GM18519 (cell line): ENCODE measurements around the gene RAPSN.

Experiments
- ATAC-seq: cut with Tn5 transposase; IDR thresholded peaks from one replicate; pipeline ENCODE4 v1.9.1; 2021; ENCODE audit warnings: mild to moderate bottlenecking, moderate library complexity; ENCODE audit not compliant: unreplicated experiment, low FRiP score

RAPSN gene

DNA sequence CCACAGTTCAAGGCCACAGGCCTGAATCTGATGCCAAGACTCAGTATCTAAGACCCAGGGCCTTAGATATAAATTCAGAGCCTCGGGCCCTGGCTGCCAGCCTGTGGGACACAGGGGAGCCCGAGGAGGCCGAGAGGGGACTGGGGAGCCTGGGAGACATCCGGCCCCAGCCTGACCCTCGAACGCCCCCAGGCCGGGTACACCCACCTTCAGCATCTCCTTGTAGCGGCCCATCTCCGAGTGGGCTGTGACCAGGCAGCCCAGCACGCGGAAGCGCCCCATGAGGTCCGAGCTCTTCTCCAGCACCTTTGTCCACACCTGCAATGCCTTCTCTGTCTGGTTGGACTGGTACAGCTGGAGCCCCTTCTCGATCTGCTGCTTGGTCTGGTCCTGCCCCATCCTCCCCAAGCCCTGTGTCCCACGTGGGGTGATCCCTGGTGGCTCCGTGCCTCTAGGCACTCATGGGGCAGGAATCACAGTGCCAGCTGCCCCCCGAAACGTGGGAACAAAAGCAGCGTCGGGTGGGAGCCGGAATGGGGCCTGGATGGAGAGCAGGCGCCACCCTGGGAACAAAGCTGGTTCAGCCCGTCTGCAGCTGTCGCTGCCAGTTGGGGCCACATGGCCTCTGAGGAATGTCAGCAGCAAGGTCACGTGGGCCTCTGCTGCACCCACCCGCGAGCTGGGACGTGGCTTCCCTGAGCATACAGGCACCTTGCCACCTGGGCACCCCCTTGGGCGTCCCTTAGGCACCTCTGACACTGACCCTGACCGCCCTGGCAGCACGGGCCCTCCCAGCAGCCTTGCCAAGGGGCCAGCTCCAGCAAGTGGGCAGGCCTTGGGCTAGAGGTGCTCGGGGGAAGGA, at the start of gene RAPSN:
RAPSN (minus strand) TSS at position 571 of the 862 bp plus-strand sequence; CDS start at position 399, 172 bp downstream.
- no peak for ATAC-seq

DNA sequence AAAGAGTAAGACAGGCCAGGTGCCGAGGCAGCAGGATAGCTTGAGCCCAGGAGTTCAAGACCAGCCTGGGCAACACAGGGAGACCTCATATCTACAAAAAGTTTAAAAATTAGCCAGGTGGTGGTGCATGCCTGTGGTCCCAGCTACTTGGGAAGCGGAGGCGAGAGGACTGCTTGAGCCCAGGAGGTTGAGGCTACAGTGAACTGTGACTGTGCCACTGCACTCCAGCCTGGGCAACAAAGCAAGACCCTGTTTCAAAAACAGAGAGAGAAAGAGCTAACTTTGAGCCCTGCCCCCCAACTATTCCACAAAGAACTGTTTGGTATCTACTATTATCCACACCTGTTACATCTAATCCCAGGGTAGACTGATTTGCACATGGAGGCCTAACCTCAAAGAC, 49.2 kb upstream of the RAPSN start:
- no peak for ATAC-seq

DNA sequence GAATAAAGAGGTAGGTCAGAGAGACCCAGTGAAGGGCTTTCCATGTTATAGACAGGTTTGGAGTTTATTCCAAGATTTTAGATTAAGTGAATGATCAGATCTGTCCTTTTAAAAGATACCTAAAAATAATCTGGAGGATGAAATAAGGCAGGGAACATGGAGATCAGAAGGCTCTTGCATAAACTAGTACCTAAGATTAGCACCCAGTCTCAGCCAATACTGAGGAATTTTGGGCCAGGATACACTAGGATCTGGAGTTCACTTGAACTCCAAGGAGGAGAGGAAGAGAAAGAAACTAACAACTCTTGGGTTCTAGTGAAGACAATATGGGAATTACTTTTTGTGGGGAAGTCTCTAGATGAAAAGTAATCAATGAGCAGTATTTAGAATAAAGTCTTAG, 47.9 kb upstream of the RAPSN start:
- ATAC-seq = no peak

DNA sequence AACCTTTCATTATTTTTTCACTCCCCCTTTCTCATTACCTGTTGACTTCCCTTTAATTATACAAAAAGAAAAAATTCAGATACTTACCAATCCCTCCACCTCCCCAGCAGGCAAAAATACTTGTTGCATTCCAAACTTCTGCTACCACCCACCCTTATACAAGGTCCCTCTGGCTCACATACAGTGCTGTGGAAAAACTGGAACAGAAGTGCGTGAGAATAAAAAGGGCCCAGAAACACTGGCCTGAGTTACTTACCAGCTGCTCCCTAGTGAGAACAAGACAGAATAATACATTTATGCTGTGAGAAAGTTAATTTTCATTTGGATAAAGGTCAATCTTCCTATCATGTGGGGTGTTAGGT, 46.9 kb upstream of the RAPSN start:
- ATAC-seq = no peak

DNA sequence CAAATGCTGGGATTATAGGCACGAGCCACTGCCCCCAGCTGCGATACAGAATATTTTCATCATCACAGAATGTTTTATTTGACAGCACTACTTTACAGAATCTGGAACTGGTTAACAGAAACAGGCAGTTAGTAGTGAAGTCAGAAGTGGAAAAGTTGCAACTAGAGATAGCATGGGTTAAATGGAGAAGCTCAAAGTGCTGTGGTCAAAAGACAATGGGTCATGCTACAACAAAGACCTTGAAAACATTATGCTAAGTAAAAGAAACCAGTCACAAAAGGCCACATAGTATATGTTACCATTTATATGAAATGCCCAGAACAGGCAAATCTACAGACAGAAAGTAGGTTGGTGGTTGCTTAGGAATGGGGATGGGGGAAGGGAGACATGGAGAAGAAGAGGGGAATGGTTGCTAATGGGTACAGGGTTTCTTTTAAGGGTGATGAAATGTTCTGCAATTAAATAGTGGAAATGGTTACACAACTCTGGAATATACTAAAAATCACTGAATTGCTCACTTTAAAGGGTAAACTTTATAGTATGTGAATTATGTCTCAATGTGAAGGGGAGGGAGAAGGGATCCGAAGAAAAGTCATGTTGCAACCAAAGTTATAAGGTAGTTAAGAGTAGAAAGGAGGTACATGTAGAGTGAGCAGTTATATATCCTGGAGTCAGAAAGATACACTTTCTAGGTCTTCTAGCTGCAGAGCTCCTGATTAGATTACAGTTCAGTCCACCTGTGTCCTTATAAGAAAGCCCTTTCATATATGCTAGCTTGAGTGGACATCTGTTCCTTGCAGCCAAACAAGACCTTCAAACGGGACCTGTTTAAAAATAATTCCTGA, 46.3 kb upstream of the RAPSN start:
- no peak for ATAC-seq

DNA sequence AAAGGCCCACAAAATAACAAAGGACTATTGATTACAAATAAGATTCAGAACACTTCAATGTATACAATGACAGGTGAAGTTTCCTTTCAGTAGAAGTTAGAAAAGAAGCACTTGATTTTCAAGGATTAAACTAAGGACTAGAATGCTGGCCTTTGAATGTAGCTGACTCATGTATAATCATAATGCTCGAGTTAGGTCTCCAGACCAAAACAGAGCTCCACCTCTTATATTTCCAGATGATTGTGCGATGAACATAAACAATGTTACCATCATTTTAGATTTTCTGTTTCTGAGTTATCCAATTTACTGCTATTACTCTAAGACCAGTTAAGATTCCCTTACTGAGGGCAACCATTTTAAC, 40.4 kb upstream of the RAPSN start:
- ATAC-seq = no peak

DNA sequence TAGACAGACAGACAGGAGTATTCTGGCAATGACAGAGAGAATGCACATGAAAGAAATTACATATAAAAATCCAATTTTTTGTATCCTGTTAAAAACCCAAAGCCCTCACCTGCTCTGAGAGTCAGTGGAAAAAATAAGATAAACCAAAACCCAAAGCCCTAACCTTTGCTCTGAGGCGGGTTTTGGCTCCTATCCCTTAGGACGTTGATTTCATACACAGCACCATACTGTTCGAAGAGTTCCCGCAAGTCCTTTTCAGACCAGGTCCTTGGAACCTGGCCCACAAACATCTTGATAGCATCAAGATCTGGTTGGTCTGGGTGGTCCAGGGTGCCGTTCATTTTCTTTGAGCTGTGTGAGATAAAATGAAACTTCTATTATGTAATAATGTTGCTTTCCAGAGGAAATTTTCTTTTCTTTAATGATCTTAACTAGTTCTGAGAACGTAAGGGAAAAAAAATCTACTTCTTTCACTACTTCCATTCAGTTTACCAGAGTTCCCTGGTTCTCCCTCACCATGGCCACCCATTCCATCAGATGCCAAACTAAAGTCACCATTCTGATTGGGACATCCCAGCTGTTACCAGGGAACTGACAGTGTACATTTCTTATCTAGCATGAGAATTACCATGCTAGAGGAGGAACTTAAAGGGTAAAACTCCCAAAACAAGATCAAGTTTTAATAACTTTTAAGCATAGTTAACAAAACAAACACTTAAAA, 39.9 kb upstream of the RAPSN start:
- ATAC-seq = no peak

DNA sequence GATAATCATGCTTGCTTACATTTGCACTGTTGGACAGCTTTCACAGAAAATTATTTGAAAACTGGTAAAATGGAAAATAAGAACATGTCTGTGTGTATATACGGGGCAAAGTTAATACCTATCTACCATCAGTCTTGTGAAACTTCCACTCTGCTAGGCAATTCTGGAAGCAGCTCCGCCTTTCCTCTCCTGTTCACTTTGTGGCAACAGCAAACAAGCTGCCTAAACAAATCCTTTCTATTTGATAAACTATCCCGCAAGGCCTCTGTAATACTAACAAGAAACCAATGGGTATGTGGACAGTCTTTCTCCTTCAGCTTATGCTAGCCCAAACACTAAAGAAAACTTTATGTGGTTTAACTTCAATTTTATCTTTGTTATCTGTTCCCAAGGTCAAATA, 39.2 kb upstream of the RAPSN start:
- ATAC-seq = no peak

DNA sequence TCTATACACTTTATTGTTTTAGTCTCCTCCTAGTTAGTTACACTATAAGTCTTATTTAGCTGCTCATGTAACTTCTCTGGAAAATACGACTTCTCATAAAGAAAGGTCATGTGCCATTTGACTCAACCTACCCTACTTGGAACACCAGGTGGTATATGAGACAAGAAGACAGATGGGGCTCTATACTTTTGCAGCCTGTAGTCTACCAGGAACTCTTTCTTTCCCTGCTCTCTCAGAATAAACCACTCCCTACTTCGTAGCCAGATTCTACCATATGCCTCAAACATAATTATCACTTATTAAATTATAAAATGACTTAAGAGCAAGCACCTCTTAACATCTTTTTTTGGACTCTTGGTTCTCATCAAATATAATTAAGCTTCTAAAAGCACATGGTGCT, 38.5 kb upstream of the RAPSN start:
- no peak for ATAC-seq

DNA sequence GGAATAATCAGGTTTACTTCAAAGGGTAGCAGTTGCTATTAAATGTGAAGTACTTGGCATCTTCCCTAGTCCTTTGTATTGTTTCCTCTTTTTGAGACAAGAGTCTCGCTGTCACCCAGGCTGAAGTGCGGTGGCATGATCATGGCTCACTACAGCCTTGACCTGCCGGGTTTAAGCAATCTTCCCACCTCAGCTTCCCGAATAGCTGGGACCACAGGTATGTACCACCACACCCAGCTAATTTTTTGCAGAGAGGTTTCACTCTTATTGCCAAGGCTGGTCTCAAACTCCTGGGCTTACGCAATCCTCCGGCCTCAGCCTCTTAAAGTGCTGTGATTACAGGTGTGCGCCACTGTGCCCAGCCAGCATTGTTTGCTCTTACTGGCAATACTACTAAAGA, 36.2 kb upstream of the RAPSN start:
- ATAC-seq = no peak

DNA sequence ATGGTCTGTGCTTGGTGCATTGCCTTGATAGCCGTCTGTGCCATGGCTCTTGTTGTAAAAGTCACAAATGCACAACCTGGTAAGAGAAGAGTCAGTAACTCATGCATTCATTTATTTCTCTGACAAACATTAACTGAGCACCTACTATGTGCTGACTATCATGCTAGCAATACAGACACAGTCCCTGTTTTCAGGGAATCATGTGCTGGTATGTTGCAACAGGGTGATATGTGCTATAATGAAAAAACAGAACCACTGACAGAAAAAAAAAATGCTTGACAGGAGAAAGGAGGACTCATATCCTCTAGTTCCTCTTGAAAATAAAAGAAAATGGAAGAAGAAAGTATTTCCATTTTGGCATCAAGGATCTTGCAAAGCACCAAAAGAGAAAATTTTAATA, 34.5 kb upstream of the RAPSN start:
- ATAC-seq = no peak

DNA sequence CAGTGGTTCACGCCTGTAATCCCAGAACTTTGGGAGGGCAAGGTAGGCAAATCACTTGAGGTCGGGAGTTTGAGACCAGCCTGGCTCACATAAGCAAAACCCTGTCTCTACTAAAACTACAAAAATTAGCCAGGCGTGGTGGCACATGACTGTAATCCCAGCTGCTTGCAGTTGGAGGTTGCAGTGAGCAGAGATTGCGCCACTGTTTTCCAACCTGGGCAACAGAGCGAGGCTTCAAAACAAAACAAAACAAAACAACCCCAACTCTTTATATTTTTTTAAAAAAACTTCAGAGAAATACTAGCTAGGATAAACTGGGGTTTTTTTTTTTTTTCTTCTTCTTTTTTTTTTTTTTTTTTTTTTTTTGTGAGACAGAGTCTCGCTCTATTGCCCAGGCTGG, 31.8 kb upstream of the RAPSN start:
- no peak for ATAC-seq

DNA sequence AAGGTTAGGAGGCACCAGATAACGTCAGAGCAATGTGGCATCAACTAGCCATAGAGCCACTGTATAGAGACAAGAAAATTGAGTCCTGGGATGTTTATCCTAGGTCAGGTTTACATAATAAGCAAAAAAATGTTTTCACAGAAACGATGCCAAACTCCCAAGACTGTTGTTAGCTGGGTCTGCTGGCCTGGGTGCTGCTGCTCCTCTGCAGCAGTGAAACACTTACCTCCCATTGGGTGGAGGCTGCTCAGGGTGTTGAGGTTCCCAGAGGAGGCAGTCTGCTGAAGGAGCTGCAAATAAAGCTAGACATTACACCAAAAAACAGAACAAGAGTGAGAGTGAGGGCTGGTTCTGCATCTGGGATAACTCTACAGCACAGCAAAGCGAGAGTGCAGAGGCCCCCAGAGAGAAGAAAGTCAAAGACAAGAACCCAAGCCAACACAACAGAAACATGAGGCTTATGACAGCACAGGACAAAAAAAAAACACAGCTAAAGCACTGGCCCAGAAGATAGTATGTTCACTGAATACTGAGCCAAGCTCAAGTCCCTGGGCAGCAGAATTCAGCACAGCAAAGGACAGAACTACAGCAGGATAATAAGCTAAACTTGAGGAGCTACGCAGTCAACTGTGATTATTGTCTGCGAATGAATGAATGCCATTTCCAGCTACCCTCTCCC, 29.9 kb upstream of the RAPSN start:
- no peak for ATAC-seq

DNA sequence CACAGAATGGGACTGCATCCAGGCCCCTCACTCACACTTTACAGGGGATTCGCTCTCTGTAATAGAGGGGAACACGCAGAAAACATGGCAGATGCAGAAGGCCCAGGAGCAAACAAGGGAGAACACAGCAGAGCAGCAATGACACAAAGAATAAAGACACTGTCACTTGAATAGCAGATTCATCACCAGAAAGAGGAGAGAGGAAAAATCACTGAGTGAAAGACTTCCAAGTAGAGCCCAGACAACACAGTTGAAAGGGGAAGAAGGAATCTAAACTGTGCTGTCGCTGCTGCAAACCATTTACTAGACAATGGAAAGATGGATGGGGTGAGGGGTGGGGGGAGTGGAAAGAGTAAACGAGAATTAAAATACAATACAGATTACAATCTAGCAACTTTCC, 28.8 kb upstream of the RAPSN start:
- ATAC-seq = no peak

DNA sequence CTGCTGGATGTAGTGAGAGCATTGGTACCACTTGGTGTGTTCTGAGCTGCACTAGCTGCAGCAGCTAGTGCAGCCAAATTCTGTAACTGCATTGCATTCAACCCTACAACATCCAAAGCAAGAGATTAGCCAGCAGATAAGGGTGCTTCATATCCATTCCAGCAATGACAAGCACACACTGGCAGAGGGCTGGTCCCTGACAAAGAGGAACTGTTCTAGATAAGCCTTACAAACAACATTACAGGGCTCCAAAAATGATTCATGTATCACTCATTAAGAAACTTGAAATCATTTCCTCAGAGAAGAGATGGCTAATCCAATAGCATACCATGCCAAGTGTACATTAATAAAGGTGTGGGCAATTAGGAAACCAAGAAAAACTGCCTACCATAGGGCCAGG, 28.4 kb upstream of the RAPSN start:
- ATAC-seq = no peak

DNA sequence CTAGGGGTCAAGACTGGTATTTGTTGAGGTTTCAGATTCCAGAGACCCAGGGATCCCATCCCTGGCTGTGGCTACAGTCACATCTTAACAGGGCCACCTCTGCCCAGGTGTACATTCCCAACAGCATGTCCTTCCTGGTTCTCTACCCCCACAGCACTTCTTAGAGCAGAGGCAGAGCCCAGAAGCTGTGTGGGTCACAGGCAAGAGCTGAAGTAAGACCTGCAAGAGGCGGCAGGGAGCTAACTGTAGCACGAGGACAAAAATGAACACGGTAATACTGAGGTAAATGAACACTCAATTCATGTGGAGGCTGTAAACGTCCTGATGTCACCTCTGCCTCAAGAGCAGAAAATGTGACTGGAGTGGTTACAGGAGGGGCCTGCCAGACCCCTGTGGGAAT, 21.7 kb upstream of the RAPSN start:
- no peak for ATAC-seq

DNA sequence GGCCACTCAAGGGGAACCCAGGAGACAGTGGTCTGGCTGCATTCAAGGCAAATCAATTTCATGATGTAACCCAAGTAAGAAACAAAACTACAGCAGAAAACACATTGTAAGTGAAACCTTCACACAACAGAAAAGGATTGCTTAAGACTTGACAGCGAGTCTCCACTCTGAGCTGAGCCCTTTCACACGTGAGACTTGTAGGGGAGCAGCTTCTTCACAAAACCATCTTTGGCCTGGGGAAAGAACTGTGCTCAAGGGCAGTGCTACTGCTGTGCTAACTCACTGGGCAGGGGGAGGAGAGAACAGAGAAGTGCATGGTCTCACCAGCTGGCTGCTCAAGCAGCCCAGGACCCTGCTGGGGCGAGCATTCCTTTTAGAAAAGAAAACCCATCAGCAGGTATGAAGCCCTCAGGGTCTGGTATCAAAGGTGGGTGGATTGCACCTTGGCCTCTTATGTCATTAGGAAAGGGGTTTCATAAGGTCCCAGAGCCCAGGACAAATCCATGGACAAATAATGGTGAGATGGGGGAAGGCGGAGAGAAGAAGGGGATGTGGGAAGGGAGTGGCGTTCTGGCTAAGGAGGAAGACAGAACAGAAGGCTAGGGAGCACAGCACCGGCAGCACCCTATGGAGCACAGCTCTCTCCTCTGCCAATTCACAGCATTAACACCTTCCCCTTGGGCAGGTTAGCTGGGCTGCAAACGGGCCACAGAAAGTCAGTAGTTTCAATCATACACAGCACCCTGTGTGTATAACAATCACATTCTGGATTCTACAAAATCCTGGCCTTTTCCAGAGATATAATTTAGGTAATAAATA, 20.6 kb upstream of the RAPSN start:
- ATAC-seq = no peak

DNA sequence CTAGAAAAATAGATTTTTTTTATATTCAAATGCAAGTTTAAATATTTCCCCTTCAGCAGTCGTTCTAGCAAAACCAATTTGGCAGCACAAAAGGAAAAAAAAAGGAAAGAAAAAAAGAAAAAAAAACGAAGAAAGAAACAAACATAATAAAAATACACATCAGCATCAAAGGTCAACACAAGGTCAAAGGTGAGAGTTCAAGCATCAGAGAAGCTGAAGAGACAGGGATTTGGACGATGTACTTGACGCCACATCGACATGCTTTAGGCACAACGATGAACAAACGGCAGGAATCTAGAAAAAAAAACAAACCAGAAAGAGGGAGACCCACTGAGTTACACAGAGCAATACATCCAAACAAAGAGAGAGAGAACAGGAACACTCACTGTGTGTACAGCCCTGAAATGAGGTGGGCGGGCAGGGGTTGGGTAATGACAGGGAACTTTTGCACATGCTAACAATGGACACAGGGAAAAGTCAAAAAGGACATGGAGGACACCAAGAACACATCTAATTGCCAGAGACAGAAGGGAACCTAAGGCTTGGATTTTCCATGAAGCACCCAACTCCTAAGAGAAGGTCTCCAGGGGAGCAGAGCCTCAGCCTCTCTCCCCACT, 19.8 kb upstream of the RAPSN start:
- ATAC-seq = no peak

DNA sequence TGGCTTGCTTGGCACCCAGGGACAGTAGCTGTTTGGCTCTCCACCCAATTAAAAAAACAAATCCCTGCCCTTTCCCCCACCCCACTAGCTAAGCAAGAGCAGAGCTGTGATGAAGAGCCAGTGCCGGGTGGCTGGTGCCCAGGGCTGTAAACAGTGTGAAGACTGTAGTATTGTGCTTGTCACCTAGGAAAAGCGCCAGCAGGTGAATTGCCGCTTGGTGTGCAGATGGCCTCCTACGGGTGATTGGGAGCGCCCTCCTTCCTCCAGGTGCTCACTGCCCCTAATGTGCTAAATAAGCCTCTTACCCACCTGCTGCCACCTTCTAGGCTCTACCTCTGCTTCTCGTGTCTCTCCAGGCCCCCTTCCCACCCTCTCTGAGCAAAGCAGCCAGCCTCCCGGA, 18.4 kb upstream of the RAPSN start:
- ATAC-seq = no peak
